AG04450 (cell line): ENCODE data around the gene EGLN3. TPM values are rescaled to one million over a fixed set of nuclear protein-coding genes. Genes with fewer than 3 reads are reported as not detected.

Experiments
- CTCF ChIA-PET: fragments of 300-600, 350-600 bp; formaldehyde crosslinking; extraction: SDS; loops from one replicate; lab custom pipeline; 2022; ENCODE audit warnings: antibody characterized with exemption, inconsistent platforms; lab: Charles Lee
- POLR2A ChIA-PET: fragments of 350-600 bp; formaldehyde crosslinking; extraction: SDS; loops from one replicate; lab custom pipeline; 2021; ENCODE audit warnings: antibody characterized with exemption, inconsistent platforms; lab: Yijun Ruan, JAX
- DNase-seq: peaks from one replicate; pipeline ENCODE4 v3.0.0-alpha.2; 2011; ENCODE audit warnings: low read depth, low spot score
- H3K27ac ChIP-seq: one replicate; pipeline ENCODE4 v1.5.1; 2012; ENCODE audit warnings: low read depth, low read length, control low read depth
- H3K27me3 ChIP-seq: one replicate; pipeline ENCODE4 v1.6.0; 2012; ENCODE audit warnings: low read length; ENCODE audit not compliant: control insufficient read depth, insufficient read depth
- H3K4me3 ChIP-seq: 2 replicates; pipeline ENCODE4 v1.5.1; 2011; ENCODE audit warnings: mild to moderate bottlenecking, low read depth, low read length, control low read depth
- H3K9me3 ChIP-seq: 2 replicates; pipeline ENCODE4 v1.5.1; 2012; ENCODE audit warnings: low read length; ENCODE audit not compliant: control insufficient read depth, insufficient read depth
- CTCF ChIP-seq: IDR thresholded peaks from 2 replicates; pipeline ENCODE4 v1.5.1; 2011; ENCODE audit warnings: low read depth, low read length, control low read depth, inconsistent platforms
- polyA plus RNA-seq: library from polyadenylated mRNA; depleted of rRNA; stranded (reverse); fragments of >200 nt; gene quantifications from 2 replicates; pipeline ENCODE4 v1.2.3, GENCODE V29; 2011

The EGLN3 gene
- polyA plus RNA-seq, 1 experiment: 0.04 TPM

GRCh38 chr14:33922125-33922524 lies 28.7 kb downstream of the EGLN3 start:
- CTCF ChIA-PET: no interaction called here
- Histone ChIP-seq H3K27ac (no peak overlapping the region), H3K27me3 (no peaks in the 10 kb centered on the region), H3K9me3 (no peaks in the 10 kb centered on the region), H3K4me3 (no peak overlapping the region)
- DNase-seq: no peak
- no peak for TF ChIP-seq CTCF
- POLR2A ChIA-PET: no interaction called here

- Histone ChIP-seq H3K27me3 (no peaks in the 10 kb centered on the region), H3K27ac (no peak overlapping the region), H3K9me3 (no peaks in the 10 kb centered on the region), H3K4me3 (no peak overlapping the region)
- ChIA-PET POLR2A (no interaction called here), CTCF (no interaction called here)
- TF ChIP-seq CTCF: no peak
- no peak for DNase-seq
Observed at GRCh38 chr14:33918256-33918655, 32.6 kb downstream of the EGLN3 start.

- no peaks in the 10 kb centered on the region for H3K27me3 ChIP-seq
- no peak overlapping the region for H3K4me3 ChIP-seq
- TF ChIP-seq CTCF: no peak
- ChIA-PET POLR2A (no interaction called here), CTCF (no interaction called here)
- H3K9me3 ChIP-seq: no peaks in the 10 kb centered on the region
- no peak for DNase-seq
- H3K27ac ChIP-seq: no peak overlapping the region
Observed at GRCh38 chr14:33917661-33918060, 33.2 kb downstream of the EGLN3 start.

- DNase-seq: no peak
- Histone ChIP-seq H3K27me3 (no peaks in the 10 kb centered on the region), H3K9me3 (no peaks in the 10 kb centered on the region), H3K27ac (no peak overlapping the region), H3K4me3 (no peak overlapping the region)
- ChIA-PET CTCF (no interaction called here), POLR2A (no interaction called here)
- TF ChIP-seq CTCF: no peak
Observed at GRCh38 chr14:33916663-33917565, 34.0 kb downstream of the EGLN3 start.

- H3K27ac ChIP-seq: no peak overlapping the region
- H3K4me3 ChIP-seq: no peak overlapping the region
- ChIA-PET POLR2A (no interaction called here), CTCF (no interaction called here)
- no peak for TF ChIP-seq CTCF
- no peaks in the 10 kb centered on the region for H3K9me3 ChIP-seq
- no peaks in the 10 kb centered on the region for H3K27me3 ChIP-seq
- DNase-seq: no peak
Observed at GRCh38 chr14:33915682-33916081, 35.2 kb downstream of the EGLN3 start.
